K562 (cell line): ENCODE measurements around the gene MICU1. TPM values are rescaled to one million over a fixed set of nuclear protein-coding genes. Genes with fewer than 3 reads are reported as not detected.

Experiments
- ATAC-seq: fragments of 200-7000 bp; cut with Tn5 transposase; 3 replicates; pipeline ENCODE4 v1.9.1; 2020; ENCODE audit warnings: moderate library complexity
- BruUV-seq: library from RNA; stranded (reverse); fragments of 400-500 nt; replicated peaks from 2 replicates; lab custom pipeline; 2021; lab: Mats Ljungman, UMichigan
- CTCF ChIA-PET: fragments of 300-600 bp; formaldehyde crosslinking; extraction: SDS; loops from one replicate; lab custom pipeline; 2021; ENCODE audit warnings: low intra/inter-chr PET ratio; lab: Yijun Ruan, JAX
- POLR2A ChIA-PET: fragments of 300-600, 350-650 bp; sonication (Branson Sonifier 250); formaldehyde crosslinking; extraction: SDS; loops from one replicate; lab custom pipeline; 2021; ENCODE audit warnings: antibody characterized with exemption, inconsistent platforms; lab: Yijun Ruan, JAX
- DNase-seq, 4 experiments: peaks; one replicate each; pipeline versions ENCODE4 v3.0.0 to v3.0.0-alpha.2; 2011 to 2018; ENCODE audit warnings: low spot score in 3 of 4, mixed read lengths in 3 of 4; ENCODE audit errors: extremely low read depth in 1 of 4
- FAIRE-seq: peaks from 2 replicates; lab custom pipeline; 2011; peaks lifted over from hg19 to GRCh38; lab: Jason Lieb, UNC
- H2AFZ ChIP-seq: 2 replicates; pipeline ENCODE4 v1.6.0; 2011; ENCODE audit warnings: low read depth, low read length, control low read depth, inconsistent platforms
- H3K27ac ChIP-seq: fragments of 200-600 bp; 3 replicates; pipeline ENCODE4 v1.8.0; 2011; ENCODE audit warnings: low read depth, mild to moderate bottlenecking, control low read depth, inconsistent platforms, low read length, moderate library complexity, mixed read lengths; ENCODE audit errors: extremely low read depth
- H3K27me3 ChIP-seq, 2 experiments: fragments of 300-600 bp in 1 of 2; 2 replicates in 1 of 2; 3 replicates in 1 of 2; pipeline versions ENCODE4 v1.6.0 to v1.8.0; 2011; ENCODE audit warnings: inconsistent platforms in 2 of 2, low read length in 2 of 2, mild to moderate bottlenecking in 1 of 2, mixed read lengths in 1 of 2, moderate library complexity in 1 of 2; ENCODE audit not compliant: control insufficient read depth in 2 of 2, insufficient read depth in 2 of 2
- H3K36me3 ChIP-seq: fragments of 300-600 bp; 3 replicates; pipeline ENCODE4 v1.8.0; 2011; ENCODE audit warnings: mild to moderate bottlenecking, low read length, inconsistent platforms; ENCODE audit not compliant: control insufficient read depth, insufficient read depth
- H3K4me1 ChIP-seq, 2 experiments: fragments of 200-600 bp in 1 of 2; replicated peaks in 1 of 2; 2 replicates in 1 of 2; 3 replicates in 1 of 2; pipeline versions ENCODE4 v1.5.1 to v1.8.0; 2011; ENCODE audit warnings: inconsistent platforms in 2 of 2, low read length in 2 of 2, mild to moderate bottlenecking in 1 of 2, mixed read lengths in 1 of 2, moderate library complexity in 1 of 2; ENCODE audit not compliant: control insufficient read depth in 2 of 2, insufficient read depth in 2 of 2
- H3K4me2 ChIP-seq: 2 replicates; pipeline ENCODE4 v1.6.1; 2011; ENCODE audit warnings: low read length, control low read depth, inconsistent platforms, mixed read lengths; ENCODE audit not compliant: insufficient read depth
- H3K4me3 ChIP-seq: fragments of 200-600 bp; sonication (generic), shearing (Covaris generic); 2 replicates; pipeline ENCODE4 v1.5.1; 2016; ENCODE audit warnings: control low read depth, inconsistent platforms
- H3K79me2 ChIP-seq: fragments of 200-600 bp; 3 replicates; pipeline ENCODE4 v1.8.0; 2011; ENCODE audit warnings: low read length, inconsistent platforms; ENCODE audit not compliant: control insufficient read depth, insufficient read depth
- H3K9ac ChIP-seq, 2 experiments: 2 replicates each; pipeline versions ENCODE4 v1.6.0 to v1.6.1; 2011; ENCODE audit warnings: low read depth in 2 of 2, low read length in 2 of 2, control low read depth in 1 of 2, inconsistent platforms in 1 of 2, mild to moderate bottlenecking in 1 of 2, mixed read lengths in 1 of 2; ENCODE audit not compliant: insufficient read depth in 1 of 2
- H3K9me1 ChIP-seq: one replicate; pipeline ENCODE4 v1.6.0; 2011; ENCODE audit warnings: inconsistent platforms, mild to moderate bottlenecking, low read length, moderate library complexity; ENCODE audit not compliant: control insufficient read depth, insufficient read depth
- H3K9me3 ChIP-seq: replicated peaks from 2 replicates; pipeline ENCODE4 v1.5.1; 2011; ENCODE audit warnings: low read depth, low read length, inconsistent platforms; ENCODE audit not compliant: control insufficient read depth, insufficient read depth
- H4K20me1 ChIP-seq: replicated peaks from 2 replicates; pipeline ENCODE4 v1.6.1; 2011; ENCODE audit warnings: low read length, inconsistent platforms, mixed read lengths; ENCODE audit not compliant: control insufficient read depth, insufficient read depth
- AFF4 ChIP-seq: sonication (generic); formaldehyde crosslinking; IDR thresholded peaks from 2 replicates; pipeline ENCODE4 v1.8.0; 2023; ENCODE audit warnings: mild to moderate bottlenecking, missing genetic modification reagents
- MBD1 ChIP-seq: fragments of 250-450 bp; sonication (Bioruptor Pico); IDR thresholded peaks from 2 replicates; pipeline ENCODE4 v1.8.0; 2022; ENCODE audit warnings: inconsistent platforms
- MYBL2 ChIP-seq, 2 experiments: fragments of 450-650 bp in 1 of 2; sonication (generic) in 1 of 2; formaldehyde crosslinking in 1 of 2; IDR thresholded peaks; 2 replicates each; pipeline versions ENCODE4 v1.6.1 to v1.8.1; 2017 to 2022; ENCODE audit warnings: borderline replicate concordance in 1 of 2, inconsistent platforms in 1 of 2, low read depth in 1 of 2, mild to moderate bottlenecking in 1 of 2, missing genetic modification reagents in 1 of 2, moderate library complexity in 1 of 2
- PHF8 ChIP-seq: fragments of 200-600 bp; sonication (generic); IDR thresholded peaks from 2 replicates; pipeline ENCODE4 v1.6.1; 2012; ENCODE audit warnings: mixed run types, mild to moderate bottlenecking, inconsistent platforms, low read length, moderate library complexity, borderline replicate concordance
- PML ChIP-seq: IDR thresholded peaks from 2 replicates; pipeline ENCODE4 v1.6.1; 2012; ENCODE audit warnings: low read length, inconsistent platforms
- RHOXF2B ChIP-seq: fragments of 250-450 bp; sonication (Bioruptor Pico); conservative IDR thresholded peaks from 2 replicates; pipeline ENCODE4 v1.5.1; 2021
- SMAD4 ChIP-seq: fragments of 250-450 bp; sonication (Bioruptor Pico); conservative IDR thresholded peaks from 2 replicates; pipeline ENCODE4 v1.8.0; 2021; ENCODE audit warnings: inconsistent platforms, mild to moderate bottlenecking, moderate library complexity
- THAP7 ChIP-seq: fragments of 250-450 bp; sonication (Bioruptor Pico); IDR thresholded peaks from 2 replicates; pipeline ENCODE4 v1.5.0; 2021
- ZC3H11A ChIP-seq: IDR thresholded peaks from 2 replicates; pipeline ENCODE4 v1.6.1; 2012; ENCODE audit warnings: low read depth, low read length, improper control_type of control experiment
- WGBS: fragments of 100-300 bp; shearing (Covaris generic); methylation state at CpG from one replicate; pipeline ENCODE4 v1.1.6; 2016; ENCODE audit warnings: low coverage, mixed read lengths; ENCODE audit not compliant: insufficient coverage; ENCODE audit errors: missing lambda C conversion rate; 5-methylcytosine and 5-hydroxymethylcytosine counted together
- in situ Hi-C: fragments of 300-500 bp; cut with MboI; formaldehyde crosslinking; loops from 4 replicates; pipeline ENCODE4 v1.15.0; 2018; ENCODE audit warnings: inconsistent platforms, mixed read lengths
- intact Hi-C: fragments of 100-400 bp; cut with micrococcal nuclease; formaldehyde crosslinking; loops from 2 replicates; pipeline ENCODE4 v1.14.2; 2022
- polyA plus RNA-seq, 8 experiments: library from polyadenylated mRNA; depleted of rRNA in 4 of 8; stranded (reverse) in 5 of 8; unstranded in 3 of 8; fragments of >200 nt; fragmentation: Nextera tagmentation in 2 of 8; fragmentation: Illumina TruSeq in 1 of 8; extraction: Ambion mirVana in 2 of 8; extraction: Trizol in 1 of 8; gene quantifications; 2 replicates each; pipeline versions ENCODE4 v1.2.1 to v1.2.3, GENCODE V29; 2011 to 2014; ENCODE audit warnings: inconsistent platforms in 1 of 8, missing spikeins in 1 of 8
- total RNA-seq, 7 experiments: library from RNA; depleted of rRNA in 6 of 7; stranded (reverse); fragments of >200 nt in 6 of 7; fragmentation: Illumina TruSeq in 2 of 7; extraction: Trizol in 2 of 7; gene quantifications; 2 replicates each; pipeline versions ENCODE4 v1.2.1 to v1.2.3, GENCODE V29; 2011 to 2021; ENCODE audit warnings: low replicate concordance in 1 of 7

The MICU1 gene
- total and polyA plus RNA-seq, 9 of the 15 experiments (the other 6 are each of a cell fraction or from before 2014, with no cell fraction given) = 29.3 to 76.8 (median 48.4) TPM

- H3K9me1 ChIP-seq = no peaks in the 10 kb centered on the region
- H3K27me3 ChIP-seq = no peaks in the 10 kb centered on the region
- H3K9me3 ChIP-seq = no peaks in the 10 kb centered on the region
- no peak overlapping the region for H3K27ac ChIP-seq
- peaks cover 23% of the 10 kb centered on the region; the same call in 2 of the 3 replicates for H3K36me3 ChIP-seq
- in situ Hi-C loops = no loop called here
- intact Hi-C loops = no loop called here
- no peak overlapping the region for H2AFZ ChIP-seq
- CTCF ChIA-PET = no interaction called here
- no peak overlapping the region for H3K4me3 ChIP-seq
- 60% methylated on average over 2 of the region's 2 CpGs for WGBS
- POLR2A ChIA-PET = interaction anchor here (0.9 to 1.8 kb wide), 4 partner anchors 10 to 24 kb away, joined by 3 to 6 read pairs (median 4); no protein-coding TSS in a partner anchor
- H3K4me1 ChIP-seq = no peaks in the 10 kb centered on the region
- no peak overlapping the region for H3K4me2 ChIP-seq
- FAIRE-seq = no peak
- DNase-seq = no peak
- H3K9ac ChIP-seq = no peak overlapping the region
- ATAC-seq = no peak
- BruUV-seq = no TSS peak
- no peak for TF ChIP-seq SMAD4 (CRISPR knock-in tag)
- TF ChIP-seq ZC3H11A = no peak
- no peak for TF ChIP-seq PML
- no peak for TF ChIP-seq MYBL2 (IDR thresholded peaks at IDR 0.05; ENCODE audit: low read depth)
- no peak for TF ChIP-seq MYBL2 (CRISPR knock-in tag; IDR thresholded peaks at IDR 0.05; ENCODE audit: borderline replicate concordance)
- no peak for TF ChIP-seq AFF4 (CRISPR knock-in tag)
- no peak for TF ChIP-seq PHF8
- TF ChIP-seq THAP7 (CRISPR knock-in tag) = no peak
- no peak for TF ChIP-seq RHOXF2B
- TF ChIP-seq MBD1 (CRISPR knock-in tag) = no peak
- H4K20me1 ChIP-seq = no peaks in the 10 kb centered on the region
- H3K79me2 ChIP-seq = no peaks in the 10 kb centered on the region
Observed at GRCh38 chr10:72477463-72477862, 148.4 kb downstream of the MICU1 start.
